ENCODE results near the gene INTS11. TPM values are rescaled to one million over a fixed set of nuclear protein-coding genes. Genes with fewer than 3 reads are reported as not detected.

Gene INTS11
- total and polyA plus RNA-seq, 4 donors: 39.8 to 206 (median 114) TPM

DNA sequence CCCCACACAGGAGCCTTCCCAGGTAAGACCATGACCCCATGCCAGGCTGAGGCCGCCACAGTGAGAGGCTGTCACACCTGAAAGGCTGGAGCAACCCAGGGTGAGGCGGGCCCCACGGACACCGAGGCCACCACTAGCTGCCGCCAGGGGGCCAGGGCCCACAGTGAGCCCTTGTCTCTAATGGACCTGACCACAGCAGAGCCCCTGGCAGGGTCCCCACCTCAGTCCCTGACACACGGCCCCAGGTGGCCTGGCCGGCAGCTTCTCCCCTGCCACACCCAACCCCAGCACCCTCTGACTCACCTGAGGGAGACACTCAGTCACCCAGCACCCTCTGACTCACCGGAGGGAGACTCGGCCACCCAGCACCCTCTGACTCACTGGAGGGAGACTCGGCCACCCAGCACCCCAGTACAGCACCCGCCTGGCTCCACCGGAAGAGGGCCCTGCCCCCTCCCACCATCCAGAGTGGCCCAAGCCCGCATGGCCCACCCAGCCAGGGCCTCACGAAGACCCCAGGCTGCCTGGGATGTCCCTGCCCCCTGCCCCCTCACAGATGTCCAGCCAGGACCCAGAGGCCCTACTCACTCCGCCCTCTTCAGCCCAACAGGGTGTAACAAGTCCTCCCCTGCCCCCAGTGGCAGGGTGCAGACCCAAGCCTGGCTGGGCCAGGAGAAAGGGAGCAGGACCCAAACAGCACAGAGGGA is 20.3 kb upstream of the INTS11 start:
- H3K4me3 ChIP-seq (ENCODE audit: low read depth, low read length): no peak overlapping the region
- no peaks in the 10 kb centered on the region for H3K27me3 ChIP-seq (ENCODE audit: control insufficient read depth, insufficient read depth, low read length)
- H3K9me3 ChIP-seq (ENCODE audit: control insufficient read depth, insufficient read depth, low read length): no peaks in the 10 kb centered on the region
- no peak overlapping the region for H3K27ac ChIP-seq (ENCODE audit: low read depth, low read length)
- H3K4me1 ChIP-seq (ENCODE audit: control insufficient read depth, insufficient read depth, low read length): peaks cover 34% of the 10 kb centered on the region
- WGBS (ENCODE audit: insufficient coverage): 81% methylated on average over 15 of the region's 15 CpGs
- H3K36me3 ChIP-seq (ENCODE audit: control insufficient read depth, insufficient read depth, low read length): peaks cover 81% of the 10 kb centered on the region
- no peak for DNase-seq (ENCODE audit: low read depth in 4 of 6, low spot score in 6 of 6)

DNA sequence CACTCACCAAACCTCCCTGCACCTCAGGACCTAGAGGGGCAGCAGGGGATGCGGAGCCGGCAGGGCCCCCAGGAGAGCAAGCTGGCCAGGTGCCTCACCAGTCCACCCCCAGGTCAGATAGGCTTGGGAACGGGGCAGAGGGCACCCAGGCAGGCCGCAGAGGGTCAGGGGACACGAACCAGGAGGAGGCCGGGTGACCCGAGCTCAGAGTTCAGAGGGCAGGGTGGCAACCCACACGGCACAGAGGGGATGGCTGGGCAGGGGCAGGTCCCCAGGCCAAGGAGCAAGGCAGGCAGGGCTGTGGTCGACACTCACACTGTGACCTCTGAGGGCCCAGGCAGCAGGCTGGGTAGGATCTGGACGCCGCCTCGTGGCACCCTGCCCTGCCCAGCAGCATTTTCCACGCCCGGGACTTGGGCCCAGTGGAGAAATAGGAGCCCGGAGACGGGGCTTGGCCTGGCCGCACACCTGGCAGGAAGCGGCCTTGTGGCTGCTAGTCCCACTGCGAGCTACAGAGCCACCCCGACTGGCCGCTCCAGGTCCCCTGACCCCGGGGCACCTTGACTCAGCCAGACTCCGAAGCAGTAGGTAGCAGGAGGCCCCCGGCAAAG is 19.5 kb upstream of the INTS11 start:
- Histone ChIP-seq H3K27me3 (ENCODE audit: control insufficient read depth, insufficient read depth, low read length) (no peaks in the 10 kb centered on the region), H3K36me3 (ENCODE audit: control insufficient read depth, insufficient read depth, low read length) (peaks cover 90% of the 10 kb centered on the region), H3K4me1 (ENCODE audit: control insufficient read depth, insufficient read depth, low read length) (peaks cover 34% of the 10 kb centered on the region), H3K4me3 (ENCODE audit: low read depth, low read length) (no peak overlapping the region), H3K9me3 (ENCODE audit: control insufficient read depth, insufficient read depth, low read length) (no peaks in the 10 kb centered on the region), H3K27ac (ENCODE audit: low read depth, low read length) (no peak overlapping the region)
- no peak for DNase-seq (ENCODE audit: low read depth in 4 of 6, low spot score in 6 of 6)
- 91% methylated on average over 24 of the region's 24 CpGs for WGBS (ENCODE audit: insufficient coverage)

DNA sequence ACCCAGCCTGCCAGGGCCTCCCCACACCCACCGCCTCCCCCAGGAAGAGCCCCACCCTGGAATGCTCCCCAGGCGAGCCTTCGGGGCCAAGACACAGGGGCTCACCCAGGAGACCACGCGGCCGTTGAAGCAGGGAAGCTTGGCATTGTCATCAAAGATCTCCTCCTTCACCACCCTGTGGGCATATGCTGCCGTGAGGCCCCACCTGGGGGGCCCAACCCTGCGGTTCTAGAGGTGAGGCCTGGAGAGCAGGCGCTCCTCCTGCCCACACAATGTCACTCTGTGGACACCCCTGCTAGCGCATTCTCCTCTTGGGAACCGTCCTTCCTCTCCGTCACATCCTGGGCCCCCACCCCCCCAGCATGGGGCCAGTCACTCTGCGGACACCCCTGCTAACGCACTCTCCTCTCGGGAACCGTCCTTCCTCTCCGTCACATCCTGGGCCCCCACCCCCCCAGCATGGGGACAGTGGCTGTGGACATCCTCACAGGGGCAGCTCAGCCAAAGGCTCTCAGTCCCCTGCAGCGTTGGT is 18.2 kb upstream of the INTS11 start:
- Histone ChIP-seq H3K9me3 (ENCODE audit: control insufficient read depth, insufficient read depth, low read length) (no peaks in the 10 kb centered on the region), H3K27me3 (ENCODE audit: control insufficient read depth, insufficient read depth, low read length) (no peaks in the 10 kb centered on the region), H3K4me3 (ENCODE audit: low read depth, low read length) (no peak overlapping the region), H3K36me3 (ENCODE audit: control insufficient read depth, insufficient read depth, low read length) (peaks cover 100% of the 10 kb centered on the region), H3K4me1 (ENCODE audit: control insufficient read depth, insufficient read depth, low read length) (peaks cover 26% of the 10 kb centered on the region), H3K27ac (ENCODE audit: low read depth, low read length) (no peak overlapping the region)
- DNase-seq (ENCODE audit: low read depth in 4 of 6, low spot score in 6 of 6): no peak
- 74% methylated on average over 12 of the region's 18 CpGs for WGBS (ENCODE audit: insufficient coverage)

DNA sequence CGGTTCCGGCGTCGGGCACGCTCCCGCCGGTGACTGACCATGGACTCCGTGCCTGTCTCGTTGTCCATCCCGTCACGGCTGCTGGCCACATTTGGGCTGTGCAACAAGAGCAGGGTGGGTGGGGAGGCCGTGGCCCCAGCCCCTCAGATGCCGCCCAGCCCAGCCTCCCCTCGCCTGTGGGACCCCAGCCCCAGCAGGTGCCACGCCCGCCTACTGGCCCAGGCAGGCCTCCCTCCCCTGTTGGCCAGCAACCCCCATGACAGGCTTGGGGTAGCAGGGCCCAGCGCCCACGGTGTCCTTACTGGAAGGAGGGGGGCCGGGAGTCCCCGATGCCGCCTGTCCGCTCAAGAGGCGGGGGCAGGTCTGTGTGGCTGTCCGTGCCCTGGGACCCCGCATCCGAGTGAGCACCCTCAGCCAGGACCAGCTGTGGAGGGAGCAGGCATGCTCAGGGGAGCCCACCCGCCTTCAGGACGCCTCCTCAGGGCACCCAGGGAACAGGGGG is 17.7 kb upstream of the INTS11 start:
- no peaks in the 10 kb centered on the region for H3K27me3 ChIP-seq (ENCODE audit: control insufficient read depth, insufficient read depth, low read length)
- H3K9me3 ChIP-seq (ENCODE audit: control insufficient read depth, insufficient read depth, low read length): no peaks in the 10 kb centered on the region
- DNase-seq (ENCODE audit: low read depth in 4 of 6, low spot score in 6 of 6): no peak
- no peak overlapping the region for H3K4me3 ChIP-seq (ENCODE audit: low read depth, low read length)
- WGBS (ENCODE audit: insufficient coverage): 96% methylated on average over 23 of the region's 28 CpGs
- H3K27ac ChIP-seq (ENCODE audit: low read depth, low read length): no peak overlapping the region
- peaks cover 21% of the 10 kb centered on the region for H3K4me1 ChIP-seq (ENCODE audit: control insufficient read depth, insufficient read depth, low read length)
- peaks cover 100% of the 10 kb centered on the region for H3K36me3 ChIP-seq (ENCODE audit: control insufficient read depth, insufficient read depth, low read length)

DNA sequence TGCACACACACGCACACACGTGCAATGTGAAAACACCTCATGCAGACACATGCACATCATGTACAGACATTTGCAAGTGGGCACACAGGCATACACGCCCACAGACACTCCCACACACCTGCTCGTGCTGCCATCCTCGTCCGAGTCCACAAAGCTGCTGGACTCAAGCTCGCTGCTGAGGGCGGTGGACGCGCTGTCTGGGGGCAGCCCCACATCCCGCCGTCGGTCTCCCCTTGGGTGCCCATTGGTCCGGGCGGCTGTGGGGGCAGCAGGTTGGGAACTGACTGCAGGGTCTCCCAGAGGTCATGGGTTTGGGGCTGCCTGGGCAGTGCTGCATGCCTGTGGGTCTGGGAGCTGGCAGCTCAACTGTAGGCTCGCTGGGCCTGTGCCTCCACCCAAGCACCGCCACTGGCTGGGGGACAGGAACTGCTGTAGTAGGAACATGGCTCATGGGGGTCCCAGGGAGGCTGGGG is 17.1 kb upstream of the INTS11 start:
- Histone ChIP-seq H3K4me3 (ENCODE audit: low read depth, low read length) (no peak overlapping the region), H3K4me1 (ENCODE audit: control insufficient read depth, insufficient read depth, low read length) (peaks cover 15% of the 10 kb centered on the region), H3K27ac (ENCODE audit: low read depth, low read length) (no peak overlapping the region), H3K36me3 (ENCODE audit: control insufficient read depth, insufficient read depth, low read length) (peaks cover 100% of the 10 kb centered on the region), H3K27me3 (ENCODE audit: control insufficient read depth, insufficient read depth, low read length) (no peaks in the 10 kb centered on the region), H3K9me3 (ENCODE audit: control insufficient read depth, insufficient read depth, low read length) (no peaks in the 10 kb centered on the region)
- no peak for DNase-seq (ENCODE audit: low read depth in 4 of 6, low spot score in 6 of 6)
- 95% methylated on average over 17 of the region's 17 CpGs for WGBS (ENCODE audit: insufficient coverage)

DNA sequence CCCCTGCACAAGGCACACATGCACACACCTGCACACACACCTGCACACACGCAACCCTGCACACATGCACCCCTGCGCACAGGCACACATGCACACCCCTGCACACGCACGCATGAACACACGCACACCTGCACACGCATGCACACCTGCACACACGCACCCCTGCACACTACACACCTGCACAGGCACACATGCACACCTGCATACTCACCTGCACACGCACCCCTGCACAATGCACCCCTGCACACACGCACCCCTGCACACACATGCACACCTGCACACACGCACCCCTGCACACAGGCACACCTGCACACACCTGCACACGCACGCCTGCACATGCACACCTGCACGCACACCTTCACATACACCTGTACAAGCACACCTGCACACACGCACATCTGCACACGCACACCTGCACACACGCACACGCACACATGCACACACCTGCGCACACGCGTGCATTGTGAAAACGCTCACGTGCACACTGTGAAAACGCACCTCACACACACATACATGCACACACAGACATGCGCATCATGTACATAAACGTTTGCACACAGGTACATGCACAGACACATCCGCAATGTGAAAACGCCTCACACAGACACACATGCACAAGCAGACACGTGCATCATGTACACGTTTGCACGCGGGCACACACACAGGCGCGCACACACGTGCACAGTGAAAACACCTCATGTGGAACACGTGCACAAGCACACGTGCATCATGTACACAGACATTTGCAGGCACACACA is 16.5 kb upstream of the INTS11 start:
- no peak for DNase-seq (ENCODE audit: low read depth in 4 of 6, low spot score in 6 of 6)
- 93% methylated on average over 36 of the region's 36 CpGs for WGBS (ENCODE audit: insufficient coverage)
- Histone ChIP-seq H3K27ac (ENCODE audit: low read depth, low read length) (no peak overlapping the region), H3K4me1 (ENCODE audit: control insufficient read depth, insufficient read depth, low read length) (peaks cover 9% of the 10 kb centered on the region), H3K4me3 (ENCODE audit: low read depth, low read length) (no peak overlapping the region), H3K36me3 (ENCODE audit: control insufficient read depth, insufficient read depth, low read length) (peaks cover 100% of the 10 kb centered on the region), H3K9me3 (ENCODE audit: control insufficient read depth, insufficient read depth, low read length) (no peaks in the 10 kb centered on the region), H3K27me3 (ENCODE audit: control insufficient read depth, insufficient read depth, low read length) (no peaks in the 10 kb centered on the region)

DNA sequence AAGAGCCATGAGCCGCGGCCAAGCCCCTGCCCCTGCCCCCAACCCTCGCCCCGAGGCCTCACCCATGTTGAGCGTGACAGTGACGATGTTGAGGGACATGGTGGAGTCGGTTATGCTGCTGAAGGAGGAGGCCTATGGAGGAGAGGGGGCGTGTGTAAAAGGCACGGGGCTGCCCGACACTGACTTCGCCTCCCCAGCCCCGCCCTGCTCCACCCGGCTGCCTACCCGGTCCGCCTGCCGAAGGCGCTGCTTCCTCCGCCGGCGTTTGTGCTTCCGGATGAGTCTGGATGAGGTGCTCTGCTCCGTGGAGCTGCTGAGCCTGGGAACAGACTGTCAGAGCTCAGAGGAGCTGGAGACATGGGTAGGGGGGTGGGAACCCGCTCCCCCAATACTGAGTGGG is 15.7 kb upstream of the INTS11 start:
- peaks cover 100% of the 10 kb centered on the region for H3K36me3 ChIP-seq (ENCODE audit: control insufficient read depth, insufficient read depth, low read length)
- peaks cover 1% of the 10 kb centered on the region for H3K4me1 ChIP-seq (ENCODE audit: control insufficient read depth, insufficient read depth, low read length)
- no peak overlapping the region for H3K4me3 ChIP-seq (ENCODE audit: low read depth, low read length)
- no peak overlapping the region for H3K27ac ChIP-seq (ENCODE audit: low read depth, low read length)
- no peaks in the 10 kb centered on the region for H3K27me3 ChIP-seq (ENCODE audit: control insufficient read depth, insufficient read depth, low read length)
- no peak for DNase-seq (ENCODE audit: low read depth in 4 of 6, low spot score in 6 of 6)
- H3K9me3 ChIP-seq (ENCODE audit: control insufficient read depth, insufficient read depth, low read length): no peaks in the 10 kb centered on the region
- 90% methylated on average over 23 of the region's 23 CpGs for WGBS (ENCODE audit: insufficient coverage)

DNA sequence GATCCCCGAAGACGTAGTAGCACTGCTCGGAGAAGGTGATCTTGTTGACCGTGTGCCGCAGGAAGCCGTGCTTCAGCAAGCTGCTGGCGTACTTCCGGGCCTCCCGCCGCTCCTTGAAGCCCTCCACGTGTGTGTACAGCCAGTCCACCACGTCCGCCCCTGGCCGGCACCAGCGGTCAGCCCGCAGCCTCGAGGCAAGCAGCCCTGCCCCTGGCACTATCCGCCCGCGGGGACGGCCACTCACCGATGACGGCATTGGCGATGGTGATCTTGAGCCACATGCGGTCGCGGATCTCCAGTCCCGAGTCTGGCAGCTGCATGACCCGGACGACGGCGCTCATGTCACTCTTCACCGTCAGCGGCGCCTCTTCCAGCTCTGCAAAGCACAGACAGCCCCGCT is 13.8 kb upstream of the INTS11 start:
- Histone ChIP-seq H3K27me3 (ENCODE audit: control insufficient read depth, insufficient read depth, low read length) (no peaks in the 10 kb centered on the region), H3K9me3 (ENCODE audit: control insufficient read depth, insufficient read depth, low read length) (no peaks in the 10 kb centered on the region), H3K36me3 (ENCODE audit: control insufficient read depth, insufficient read depth, low read length) (peaks cover 100% of the 10 kb centered on the region), H3K27ac (ENCODE audit: low read depth, low read length) (no peak overlapping the region), H3K4me3 (ENCODE audit: low read depth, low read length) (no peak overlapping the region), H3K4me1 (ENCODE audit: control insufficient read depth, insufficient read depth, low read length) (no peaks in the 10 kb centered on the region)
- DNase-seq (ENCODE audit: low read depth in 4 of 6, low spot score in 6 of 6): no peak
- WGBS (ENCODE audit: insufficient coverage): 92% methylated on average over 36 of the region's 36 CpGs

DNA sequence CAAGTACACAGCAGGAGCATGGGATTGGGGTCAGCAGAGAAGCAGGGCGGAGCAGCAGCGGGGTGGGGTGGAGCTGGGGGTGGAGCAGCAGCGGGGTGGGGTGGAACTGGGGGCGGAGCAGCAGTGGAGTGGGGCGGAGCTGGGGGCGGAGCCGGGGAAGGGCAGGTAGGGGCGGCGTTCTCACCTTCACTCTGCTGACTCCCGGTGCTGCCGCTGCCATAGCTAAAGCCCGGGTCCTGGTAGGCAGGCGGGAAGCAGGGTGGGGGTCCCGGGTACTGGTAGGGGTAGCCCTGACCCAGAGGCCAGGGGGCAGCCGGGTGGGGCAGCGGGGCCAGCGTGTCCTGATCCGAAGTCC is 13.3 kb upstream of the INTS11 start:
- Histone ChIP-seq H3K9me3 (ENCODE audit: control insufficient read depth, insufficient read depth, low read length) (no peaks in the 10 kb centered on the region), H3K4me1 (ENCODE audit: control insufficient read depth, insufficient read depth, low read length) (no peaks in the 10 kb centered on the region), H3K4me3 (ENCODE audit: low read depth, low read length) (no peak overlapping the region), H3K27me3 (ENCODE audit: control insufficient read depth, insufficient read depth, low read length) (no peaks in the 10 kb centered on the region), H3K27ac (ENCODE audit: low read depth, low read length) (no peak overlapping the region), H3K36me3 (ENCODE audit: control insufficient read depth, insufficient read depth, low read length) (peaks cover 100% of the 10 kb centered on the region)
- 84% methylated on average over 18 of the region's 18 CpGs for WGBS (ENCODE audit: insufficient coverage)
- no peak for DNase-seq (ENCODE audit: low read depth in 4 of 6, low spot score in 6 of 6)

Measured in spinal cord (tissue), 10 donors.